GM08714 (cell line): ENCODE results near the gene GMPPA.

Experiments used
- H3K4me3 ChIP-seq: fragments of 200-500 bp; sonication (Bioruptor generic); 2 replicates; pipeline ENCODE4 v1.5.1; 2014; ENCODE audit warnings: mild to moderate bottlenecking, low read length, inconsistent platforms
- ZNF274 ChIP-seq: IDR thresholded peaks from 2 replicates; pipeline ENCODE4 v1.6.1; 2012; ENCODE audit warnings: mild to moderate bottlenecking, low read depth, low read length

GMPPA gene

GRCh38 chr2:219536967-219537366, 38.3 kb downstream of the GMPPA start:
- TF ChIP-seq ZNF274 = no peak
- H3K4me3 ChIP-seq = no peak overlapping the region

- H3K4me3 ChIP-seq = no peak overlapping the region
- no peak for TF ChIP-seq ZNF274
Measured at GRCh38 chr2:219537657-219538488, 39.2 kb downstream of the GMPPA start.

DNA sequence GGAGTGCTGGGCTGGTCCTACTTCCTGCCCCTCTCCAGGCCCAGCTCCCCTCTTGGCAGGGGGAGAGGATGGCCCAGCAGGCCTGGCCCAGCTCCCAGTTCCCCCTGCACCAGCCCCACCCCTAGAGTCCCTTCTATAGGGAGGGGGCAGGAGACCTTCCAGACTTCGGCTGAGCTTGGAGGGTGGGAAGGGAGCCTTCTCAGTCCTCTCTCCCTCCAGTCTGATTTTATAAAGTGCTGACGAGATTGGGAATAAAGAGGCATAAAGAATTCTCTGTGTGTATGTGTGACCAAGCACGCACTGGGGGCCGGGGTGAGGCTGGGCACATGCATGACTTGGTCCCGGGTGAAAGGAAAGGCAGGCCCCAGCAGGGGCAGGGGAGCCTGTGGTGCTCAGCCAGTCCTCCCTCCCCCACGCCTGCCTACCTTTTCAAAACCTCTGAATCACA, 39.8 kb downstream of the GMPPA start:
- no peak for TF ChIP-seq ZNF274
- no peak overlapping the region for H3K4me3 ChIP-seq

DNA sequence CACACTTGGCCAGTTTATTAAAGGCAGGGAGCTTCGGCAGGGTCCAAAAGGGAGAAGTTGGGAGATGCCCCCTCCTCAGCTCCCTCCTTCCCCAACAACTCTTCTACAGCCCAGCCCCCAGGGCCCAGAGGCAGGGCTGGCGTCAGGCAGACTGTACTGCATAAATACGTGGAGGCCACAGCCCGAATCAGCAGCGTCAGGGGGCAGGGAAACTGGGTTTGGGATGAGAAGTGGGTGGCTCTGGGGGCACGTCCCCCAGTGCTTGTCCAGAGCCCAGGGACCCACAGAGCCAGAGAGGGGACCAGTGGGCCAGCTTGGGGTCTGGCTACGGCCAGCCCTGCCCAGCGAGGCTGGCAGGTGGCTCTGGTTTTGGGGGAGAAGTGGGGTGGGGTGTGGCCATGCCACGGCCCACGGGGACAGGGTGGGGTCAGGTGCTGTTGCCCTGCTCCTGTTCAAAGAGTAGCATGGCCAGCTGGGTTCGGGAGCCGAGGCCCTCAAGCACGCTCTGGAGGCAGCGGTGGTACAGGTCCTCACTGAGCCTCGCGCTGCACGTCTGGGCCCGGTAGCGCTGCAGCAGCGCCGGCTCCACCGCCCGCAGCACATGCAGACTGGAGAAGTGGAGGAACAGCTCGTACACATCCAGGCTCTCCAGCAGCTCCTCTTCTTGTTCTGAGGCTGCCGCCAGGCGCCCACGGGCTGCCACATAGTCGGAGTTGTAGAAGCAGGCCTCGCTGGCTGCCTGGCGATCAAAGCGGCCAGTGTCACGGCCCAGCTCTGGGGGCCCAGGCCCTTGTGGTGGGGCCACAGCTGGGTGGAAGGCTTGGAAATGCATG, 40.5 kb downstream of the GMPPA start:
- no peak overlapping the region for H3K4me3 ChIP-seq
- TF ChIP-seq ZNF274 = no peak

GRCh38 chr2:219539926-219540678, 41.4 kb downstream of the GMPPA start:
- H3K4me3 ChIP-seq = no peak overlapping the region
- TF ChIP-seq ZNF274 = no peak

- no peak for TF ChIP-seq ZNF274
- no peak overlapping the region for H3K4me3 ChIP-seq
Measured at GRCh38 chr2:219540784-219541504, 42.3 kb downstream of the GMPPA start.

DNA sequence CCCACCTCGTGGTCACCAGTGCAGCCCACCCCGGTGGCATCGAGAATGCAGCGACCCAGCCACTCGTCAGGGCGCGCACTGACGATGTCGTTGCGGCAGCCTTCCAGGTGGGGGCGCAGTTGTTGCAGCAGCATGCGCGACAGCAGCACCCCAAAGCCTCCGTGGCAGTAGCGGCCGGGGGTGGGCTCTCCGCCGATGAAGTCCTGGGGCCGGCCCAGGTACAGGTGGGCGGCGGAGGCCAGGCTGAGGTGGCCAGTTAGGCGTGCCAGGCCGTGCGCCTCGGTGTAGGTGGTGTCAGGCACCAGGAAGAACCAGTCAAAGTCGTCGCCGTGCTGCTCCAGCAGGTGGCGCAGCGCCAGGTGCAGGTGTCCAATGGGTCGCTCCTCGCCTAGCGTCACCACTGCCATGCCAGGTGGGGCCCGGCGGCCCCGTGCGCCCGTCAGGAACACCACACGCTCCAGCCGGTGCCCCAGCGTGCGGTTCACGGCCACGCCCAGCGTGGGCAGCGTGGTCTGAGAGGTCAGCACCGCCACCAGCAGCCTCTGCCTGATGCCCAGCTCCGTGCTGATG, 43.0 kb downstream of the GMPPA start:
- TF ChIP-seq ZNF274 = no peak
- peak overlapping the region; percentile 1; the same call in 1 of the 2 replicates for H3K4me3 ChIP-seq

- no peak for TF ChIP-seq ZNF274
- H3K4me3 ChIP-seq = peak overlapping the region; percentile 67
Measured at GRCh38 chr2:219542931-219543595, 44.4 kb downstream of the GMPPA start.

GRCh38 chr2:219543596-219544358, 45.1 kb downstream of the GMPPA start, which contains the start of the genes CHPF and TMEM198:
TSS of gene CHPF (minus strand) at chr2:219543809. CDS start at chr2:219543538, 271 bp downstream.
TSS of gene TMEM198 (plus strand) at chr2:219544028. CDS start at chr2:219544728, 700 bp downstream.
- peak within 1 kb of the TSS; percentile 67 for H3K4me3 ChIP-seq
- no peak for TF ChIP-seq ZNF274

DNA sequence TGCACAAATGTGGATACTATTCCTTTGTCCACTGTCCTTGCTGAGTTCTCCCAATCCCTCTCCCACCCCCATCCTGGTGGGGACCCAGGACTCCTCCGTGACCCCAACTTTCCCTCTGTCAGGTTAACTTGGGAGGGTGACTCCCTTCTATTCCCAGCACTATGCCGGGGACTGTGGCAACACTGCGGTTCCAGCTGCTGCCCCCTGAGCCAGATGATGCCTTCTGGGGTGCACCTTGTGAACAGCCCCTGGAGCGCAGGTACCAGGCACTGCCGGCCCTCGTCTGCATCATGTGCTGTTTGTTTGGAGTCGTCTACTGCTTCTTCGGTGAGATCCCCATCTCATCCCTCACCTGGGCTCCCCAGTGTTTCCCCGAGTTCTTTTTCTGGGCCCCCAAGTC, 45.9 kb downstream of the GMPPA start:
- no peak overlapping the region; the same call in 1 of the 2 replicates for H3K4me3 ChIP-seq
- TF ChIP-seq ZNF274 = no peak

- no peak for TF ChIP-seq ZNF274
- no peak overlapping the region for H3K4me3 ChIP-seq
Measured at GRCh38 chr2:219545295-219545942, 46.7 kb downstream of the GMPPA start.
